Mucosa of descending colon (tissue), 3 donors: ENCODE data around the gene BRS3. TPM values are rescaled to one million over a fixed set of nuclear protein-coding genes. Genes with fewer than 3 reads are reported as not detected.

Experiments
- ATAC-seq: fragments of 200-7000 bp; cut with Tn5 transposase; one replicate; pipeline ENCODE4 v1.9.1; 2020; ENCODE audit warnings: mild to moderate bottlenecking, moderate library complexity
- DNase-seq, 3 donors: peaks; one replicate each; pipeline ENCODE4 v3.0.0-alpha.2; 2020
- H3K36me3 ChIP-seq: fragments of 200-600 bp; one replicate; pipeline ENCODE4 v1.8.0; 2021; ENCODE audit warnings: low read depth, mild to moderate bottlenecking
- H3K4me1 ChIP-seq: fragments of 200-600 bp; one replicate; pipeline ENCODE4 v1.8.0; 2021; ENCODE audit warnings: low read depth, mild to moderate bottlenecking
- H3K4me3 ChIP-seq: fragments of 200-600 bp; one replicate; pipeline ENCODE4 v1.8.0; 2021; ENCODE audit warnings: mild to moderate bottlenecking
- H3K9me3 ChIP-seq: fragments of 200-600 bp; one replicate; pipeline ENCODE4 v1.8.0; 2021; ENCODE audit warnings: mild to moderate bottlenecking
- CTCF ChIP-seq: fragments of 200-600 bp; IDR thresholded peaks from one replicate; pipeline ENCODE4 v1.8.0; 2022; ENCODE audit warnings: antibody characterized with exemption, mild to moderate bottlenecking
- intact Hi-C, 2 donors: fragments of 100-400 bp; cut with DNase I in 1 of 2; cut with micrococcal nuclease in 1 of 2; formaldehyde crosslinking; loops; one replicate each; pipeline versions ENCODE4 v1.11.0 to v1.11.1; 2022; cut with DNase I, micrococcal nuclease
- total RNA-seq, 3 donors: library from RNA; stranded (reverse); fragmentation: NEBNext Ultra II Directional in 2 of 3; extraction: Animal tissue kit (Norgen Biotek cat#: 25700) in 2 of 3; gene quantifications; one replicate each; pipeline versions ENCODE4 v1.2.1 to v1.2.4, GENCODE V29; 2021 to 2023
- donor health status: DM: no; HTN: no; CAD: no; lungs with moderate emphysema.
- donor health status: DM: no; HTN: no; CAD: no.
- donor health status: DM: no; HTN: yes; CAD: no.

BRS3 gene
- total RNA-seq, 3 donors from 2014 or later: not detected

GRCh38 chrX:136493011-136493410, 5.3 kb downstream of the BRS3 start:
- no peak for TF ChIP-seq CTCF
- intact Hi-C loops: no loop called here

DNA sequence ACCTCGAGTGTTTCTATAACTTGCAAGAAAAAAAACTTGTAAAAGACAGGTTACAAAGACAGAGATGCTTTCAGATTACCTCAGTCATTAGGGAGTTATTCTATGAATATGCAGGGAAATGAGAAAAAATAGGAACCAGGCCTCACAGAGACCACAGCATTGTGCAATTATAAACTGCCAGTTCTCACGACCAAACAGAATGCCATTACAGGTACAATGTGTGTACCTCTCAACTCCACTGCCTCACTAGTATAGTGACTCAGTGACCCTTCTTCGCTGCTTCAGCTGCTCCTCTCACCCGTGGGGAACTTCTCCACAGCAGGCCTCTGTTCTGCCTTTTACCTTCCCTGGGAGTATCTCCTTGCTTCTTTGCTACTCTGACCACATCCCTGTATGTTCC, 7.3 kb downstream of the BRS3 start:
- DNase-seq: no peak
- intact Hi-C loops: no loop called here
- Histone ChIP-seq H3K4me3 (no peak overlapping the region), H3K9me3 (no peaks in the 10 kb centered on the region), H3K4me1 (no peaks in the 10 kb centered on the region), H3K36me3 (no peaks in the 10 kb centered on the region)
- no peak for TF ChIP-seq CTCF
- ATAC-seq: no peak

More at GRCh38 chrX:136493011-136493410, 5.3 kb downstream of the BRS3 start:
- H3K9me3 ChIP-seq: no peaks in the 10 kb centered on the region
- DNase-seq: no peak
- no peak overlapping the region for H3K4me3 ChIP-seq
- no peaks in the 10 kb centered on the region for H3K4me1 ChIP-seq
- no peaks in the 10 kb centered on the region for H3K36me3 ChIP-seq
- ATAC-seq: no peak

DNA sequence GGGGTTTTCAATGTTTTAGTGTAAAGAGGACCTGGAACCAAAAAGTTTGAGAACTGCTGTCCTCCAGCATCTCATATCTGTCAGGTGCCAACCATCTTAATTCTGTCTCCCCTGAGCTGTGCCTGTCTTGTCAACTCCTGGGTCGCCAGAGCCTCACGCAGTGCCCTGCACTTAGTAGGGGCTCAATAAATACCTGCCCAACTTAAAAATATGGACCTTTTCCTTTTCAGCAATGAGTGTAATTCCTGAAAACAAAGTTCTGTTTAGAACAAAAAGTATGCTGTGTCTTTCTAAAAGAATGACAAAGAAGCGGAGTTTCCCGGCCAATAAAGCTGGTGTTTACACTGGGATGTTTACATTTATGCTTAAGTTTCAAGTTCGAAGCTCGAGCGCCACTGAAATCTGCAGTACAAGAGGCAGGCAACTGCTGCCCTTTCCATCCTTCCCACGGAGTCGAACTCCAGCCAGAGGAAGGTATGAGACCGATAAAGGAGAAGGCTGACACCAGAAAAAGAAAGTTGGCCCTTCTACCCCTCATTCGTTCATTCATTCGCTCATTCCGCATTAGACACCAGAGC, 8.5 kb downstream of the BRS3 start:
- peak overlapping the region; percentile 42 for H3K4me3 ChIP-seq
- intact Hi-C loops: no loop called here
- TF ChIP-seq CTCF: no peak
- no peaks in the 10 kb centered on the region for H3K36me3 ChIP-seq
- ATAC-seq (peak; percentile 9), DNase-seq (peak in 1 of 3 donors; percentile 19)
- H3K9me3 ChIP-seq: no peaks in the 10 kb centered on the region
- no peaks in the 10 kb centered on the region for H3K4me1 ChIP-seq

DNA sequence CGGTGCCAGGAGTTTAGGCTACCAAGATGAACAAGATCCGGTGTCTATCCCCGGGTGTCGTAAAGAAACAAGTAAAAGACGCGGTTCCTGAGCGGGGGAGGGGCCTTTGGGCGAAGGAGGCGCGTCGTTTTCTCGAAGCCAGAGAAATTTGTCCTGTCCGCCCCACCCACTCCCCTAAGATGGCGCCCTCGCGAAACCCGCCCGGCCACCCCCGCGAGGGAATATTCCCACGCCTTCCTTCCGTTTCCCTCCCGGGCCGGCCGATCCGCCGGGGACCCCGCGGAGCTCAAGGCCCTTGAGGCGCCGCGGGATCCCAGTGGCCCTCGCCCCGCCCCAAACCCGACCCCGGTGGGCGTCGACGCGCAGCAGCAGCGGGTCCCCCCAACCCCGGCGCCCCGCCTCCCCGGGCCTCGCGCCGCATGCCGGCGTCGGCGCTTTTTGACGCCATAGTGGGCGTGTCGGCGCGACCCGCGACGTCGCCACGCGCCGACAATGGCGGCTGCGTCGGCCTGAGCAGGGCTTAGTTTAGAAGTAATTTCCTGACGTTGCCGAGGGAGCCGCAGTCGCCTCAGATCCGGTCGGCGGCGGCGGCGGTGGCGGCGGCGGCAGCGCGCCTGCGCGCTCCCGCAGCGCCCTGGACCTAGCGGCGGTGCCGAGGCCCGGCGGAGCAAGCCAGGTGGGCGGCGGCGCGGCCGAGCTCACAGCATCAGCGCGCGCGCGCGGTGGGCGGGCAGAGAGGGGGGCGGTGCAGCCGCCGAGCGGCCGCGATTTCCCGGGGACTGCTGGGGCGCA, 9.2 kb downstream of the BRS3 start:
- Histone ChIP-seq H3K4me1 (no peaks in the 10 kb centered on the region), H3K4me3 (peak overlapping the region; percentile 42), H3K9me3 (no peaks in the 10 kb centered on the region), H3K36me3 (no peaks in the 10 kb centered on the region)
- peak; percentile 87 to 90 (median 90) for DNase-seq
- intact Hi-C loops: no loop called here
- ATAC-seq: peak; percentile 93
- no peak for TF ChIP-seq CTCF

DNA sequence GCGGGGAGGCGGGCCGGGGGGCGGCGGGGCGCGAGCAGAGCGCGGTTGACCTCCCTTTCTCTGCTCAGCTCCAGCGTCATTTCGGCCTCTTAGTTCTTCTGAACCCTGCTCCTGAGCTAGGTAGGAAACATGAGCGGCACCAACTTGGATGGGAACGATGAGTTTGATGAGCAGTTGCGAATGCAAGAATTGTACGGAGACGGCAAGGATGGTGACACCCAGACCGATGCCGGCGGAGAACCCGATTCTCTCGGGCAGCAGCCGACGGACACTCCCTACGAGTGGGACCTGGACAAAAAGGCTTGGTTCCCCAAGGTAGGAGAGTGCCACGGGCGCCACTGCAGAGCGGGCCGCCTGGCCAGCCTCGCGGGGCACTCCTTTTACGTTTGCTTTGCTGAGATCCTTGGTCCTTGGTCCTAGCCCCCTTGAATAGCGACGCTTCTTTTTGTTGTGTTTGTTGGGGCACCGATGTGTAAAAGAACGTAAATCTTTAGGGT, 9.9 kb downstream of the BRS3 start, which contains the start of gene HTATSF1:
Gene HTATSF1, plus strand, starts transcription at position 37 of the 497 bp plus-strand sequence. Its CDS starts 93 bp downstream, at position 130.
- Histone ChIP-seq H3K9me3 (no peaks in the 10 kb centered on the region), H3K4me3 (peak within 1 kb of the TSS; percentile 42), H3K4me1 (no peaks in the 10 kb centered on the region), H3K36me3 (no peaks in the 10 kb centered on the region)
- no peak for TF ChIP-seq CTCF
- ATAC-seq: peak; percentile 9
- intact Hi-C loops: no loop called here
- DNase-seq: peak in 1 of 3 donors; percentile 55
